ENCODE measurements around the gene RABGAP1L.

RABGAP1L gene

GRCh38 chr1:174818014-174818616 is 658.8 kb downstream of the RABGAP1L start:
- TF ChIP-seq CTCF (IDR thresholded peaks at IDR 0.05; ENCODE audit: low read depth, low read length) = no peak
- H3K4me1 ChIP-seq = no peaks in the 10 kb centered on the region
- no peaks in the 10 kb centered on the region for H3K27me3 ChIP-seq

GRCh38 chr1:174818951-174819350 is 659.6 kb downstream of the RABGAP1L start:
- no peaks in the 10 kb centered on the region for H3K36me3 ChIP-seq
- no peaks in the 10 kb centered on the region for H3K4me1 ChIP-seq
- TF ChIP-seq CTCF (IDR thresholded peaks at IDR 0.05; ENCODE audit: low read depth, low read length) = no peak
- H3K9me3 ChIP-seq = no peaks in the 10 kb centered on the region
- no peak overlapping the region for H3K4me3 ChIP-seq (ENCODE audit: low read depth, low read length)
- DNase-seq = no peak
- H3K27me3 ChIP-seq = no peaks in the 10 kb centered on the region

More at GRCh38 chr1:174818014-174818616, 658.8 kb downstream of the RABGAP1L start:
- no peaks in the 10 kb centered on the region for H3K9me3 ChIP-seq
- H3K4me3 ChIP-seq (ENCODE audit: low read depth, low read length) = no peak overlapping the region
- DNase-seq = no peak
- H3K36me3 ChIP-seq = no peaks in the 10 kb centered on the region

DNA sequence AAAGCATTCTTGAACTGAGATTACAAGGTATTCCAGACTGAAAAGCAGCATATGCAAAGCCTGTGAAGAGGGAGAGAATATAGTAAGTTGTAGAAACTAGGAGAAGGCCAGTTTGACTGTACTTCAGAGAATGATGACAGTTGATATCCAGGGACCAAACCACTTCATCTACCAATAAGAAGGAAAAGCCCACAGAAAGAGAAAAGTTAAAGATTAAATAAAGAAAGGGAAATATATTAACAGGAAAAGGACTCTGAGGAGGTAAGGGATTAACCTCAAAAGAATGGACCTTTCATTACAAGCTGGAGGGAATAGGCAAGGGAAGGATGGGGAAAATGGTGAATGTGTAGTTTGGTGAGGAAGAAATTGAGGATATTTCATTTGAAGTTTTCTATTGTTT is 660.3 kb downstream of the RABGAP1L start:
- TF ChIP-seq CTCF (IDR thresholded peaks at IDR 0.05; ENCODE audit: low read depth, low read length) = no peak
- H3K9me3 ChIP-seq = no peaks in the 10 kb centered on the region
- no peak overlapping the region for H3K4me3 ChIP-seq (ENCODE audit: low read depth, low read length)
- H3K4me1 ChIP-seq = no peaks in the 10 kb centered on the region
- no peaks in the 10 kb centered on the region for H3K36me3 ChIP-seq
- no peaks in the 10 kb centered on the region for H3K27me3 ChIP-seq
- DNase-seq = no peak

DNA sequence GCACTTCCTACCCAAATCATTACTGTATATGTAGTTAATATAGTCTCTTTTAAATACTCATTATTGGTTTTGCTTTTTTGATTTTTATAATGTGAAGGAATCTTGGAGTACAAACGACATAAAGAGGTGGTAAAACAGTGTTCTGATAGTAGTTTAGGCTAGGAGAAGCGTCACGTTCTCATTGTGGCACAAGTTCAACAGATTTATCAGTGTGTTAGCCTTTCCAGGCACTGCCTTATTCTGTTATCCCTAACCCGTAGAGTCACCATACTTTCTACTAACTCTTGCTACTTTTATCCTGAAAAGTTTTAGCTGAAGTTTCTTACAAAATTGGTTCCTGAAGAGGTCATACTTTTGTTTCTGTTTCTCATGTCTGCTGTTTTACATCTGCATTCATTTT is 665.8 kb downstream of the RABGAP1L start:
- no peak for TF ChIP-seq CTCF (IDR thresholded peaks at IDR 0.05; ENCODE audit: low read depth, low read length)
- H3K4me1 ChIP-seq = no peaks in the 10 kb centered on the region
- no peak for DNase-seq
- H3K27me3 ChIP-seq = no peaks in the 10 kb centered on the region
- no peaks in the 10 kb centered on the region for H3K36me3 ChIP-seq
- no peak overlapping the region for H3K4me3 ChIP-seq (ENCODE audit: low read depth, low read length)
- H3K9me3 ChIP-seq = no peaks in the 10 kb centered on the region

DNA sequence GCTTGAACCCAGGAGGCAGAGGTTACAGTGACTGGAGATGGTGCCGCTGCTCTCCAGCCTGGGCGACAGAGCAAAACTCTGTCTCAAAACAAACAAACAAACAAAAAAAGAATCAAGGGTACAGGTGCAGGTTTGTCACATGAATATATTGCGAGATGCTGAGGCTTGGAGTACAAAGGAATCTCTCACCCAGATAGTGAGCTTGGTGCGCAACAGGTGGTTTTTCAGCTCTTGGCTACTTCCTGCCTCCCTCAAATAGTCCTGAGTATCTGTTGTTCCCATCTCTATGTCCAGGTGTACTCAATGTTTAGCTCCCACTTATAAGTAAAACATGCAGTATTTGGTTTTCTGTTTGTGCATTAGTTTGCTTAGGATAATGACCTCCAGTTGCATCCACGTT is 666.5 kb downstream of the RABGAP1L start:
- Histone ChIP-seq H3K36me3 (no peaks in the 10 kb centered on the region), H3K4me3 (ENCODE audit: low read depth, low read length) (no peak overlapping the region)
- no peak for TF ChIP-seq CTCF (IDR thresholded peaks at IDR 0.05; ENCODE audit: low read depth, low read length)

GRCh38 chr1:174828264-174828663 is 668.9 kb downstream of the RABGAP1L start:
- no peak overlapping the region for H3K4me3 ChIP-seq (ENCODE audit: low read depth, low read length)
- no peaks in the 10 kb centered on the region for H3K4me1 ChIP-seq
- DNase-seq = no peak
- no peaks in the 10 kb centered on the region for H3K9me3 ChIP-seq
- TF ChIP-seq CTCF (IDR thresholded peaks at IDR 0.05; ENCODE audit: low read depth, low read length) = no peak
- no peaks in the 10 kb centered on the region for H3K36me3 ChIP-seq
- H3K27me3 ChIP-seq = no peaks in the 10 kb centered on the region

More for the DNA sequence above, 666.5 kb downstream of the RABGAP1L start:
- Histone ChIP-seq H3K4me1 (no peaks in the 10 kb centered on the region), H3K27me3 (no peaks in the 10 kb centered on the region), H3K9me3 (no peaks in the 10 kb centered on the region)
- no peak for DNase-seq

Data from BE2C (cell line).